GM19463 (cell line): ENCODE data around the gene CNIH3.

Experiments used
- ATAC-seq: cut with Tn5 transposase; IDR thresholded peaks from one replicate; pipeline ENCODE4 v1.9.1; 2021; ENCODE audit warnings: mild to moderate bottlenecking, moderate library complexity; ENCODE audit not compliant: unreplicated experiment

CNIH3 gene

DNA sequence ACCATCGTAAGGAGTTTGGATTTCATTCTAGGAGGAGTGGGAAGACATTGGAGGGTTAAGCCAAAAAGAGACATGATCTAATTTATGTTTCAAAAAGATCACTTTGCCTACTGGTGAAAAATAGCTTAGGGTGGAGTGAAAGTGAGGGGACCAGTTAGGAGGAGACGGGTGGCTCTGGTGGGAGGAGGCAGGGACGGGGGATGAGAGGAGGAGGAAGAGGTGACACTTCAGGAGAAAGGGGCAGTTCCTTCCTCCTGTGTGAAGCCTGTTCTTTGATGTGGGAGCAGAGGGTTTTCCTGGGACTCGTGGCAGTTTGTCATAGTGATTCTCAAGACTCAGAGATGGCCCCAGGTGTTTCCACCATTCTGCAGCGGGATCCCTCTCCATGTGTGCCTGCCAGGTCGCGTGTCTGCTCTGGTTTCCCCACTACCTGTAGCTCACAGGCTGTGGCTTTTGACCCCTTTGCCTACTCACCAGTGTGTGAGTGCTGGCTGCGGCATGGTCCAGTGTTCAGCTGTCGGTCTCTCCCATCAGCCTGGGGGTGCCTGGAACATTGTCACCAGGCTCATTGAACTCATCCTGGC, 102.4 kb downstream of the CNIH3 start:
- no peak for ATAC-seq

DNA sequence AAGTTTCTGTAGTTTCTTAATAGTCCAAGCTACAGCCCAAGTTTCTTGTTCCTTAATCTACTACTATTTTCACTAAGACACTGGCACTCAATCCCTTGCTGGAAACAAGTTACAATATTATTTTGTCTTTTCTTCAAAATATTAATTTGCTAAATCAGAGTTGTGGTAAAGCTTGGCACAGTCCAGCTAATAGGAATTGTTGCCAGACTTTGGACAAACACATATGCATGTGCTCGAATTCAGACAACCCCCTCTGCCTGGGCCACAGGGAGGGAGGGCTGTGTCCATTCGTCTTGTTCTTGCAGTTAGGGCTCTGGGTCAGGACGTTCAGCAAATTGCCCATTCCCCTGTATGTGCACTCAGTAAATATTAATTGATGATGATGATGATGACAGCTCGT, 103.6 kb downstream of the CNIH3 start:
- no peak for ATAC-seq

DNA sequence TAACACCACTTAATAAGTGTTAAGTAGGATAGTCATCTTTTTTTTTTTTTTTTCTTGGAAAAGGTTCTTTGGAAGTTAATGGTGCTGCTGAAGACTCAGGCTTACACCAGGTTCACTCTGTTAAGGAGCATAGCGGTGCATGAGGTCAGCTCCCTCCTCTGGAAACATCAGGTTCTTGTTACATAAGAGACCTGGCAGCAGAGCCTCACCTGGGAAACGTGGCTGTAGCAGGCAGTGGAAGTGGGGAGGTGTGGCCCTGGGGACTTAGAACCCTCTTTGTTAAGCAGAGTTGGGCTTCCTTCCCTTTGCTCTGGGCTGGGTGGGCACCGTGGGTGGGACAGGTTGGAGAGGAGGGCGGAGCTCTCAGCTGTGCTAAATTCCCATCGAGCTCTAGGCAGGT, 104.1 kb downstream of the CNIH3 start:
- ATAC-seq = no peak

DNA sequence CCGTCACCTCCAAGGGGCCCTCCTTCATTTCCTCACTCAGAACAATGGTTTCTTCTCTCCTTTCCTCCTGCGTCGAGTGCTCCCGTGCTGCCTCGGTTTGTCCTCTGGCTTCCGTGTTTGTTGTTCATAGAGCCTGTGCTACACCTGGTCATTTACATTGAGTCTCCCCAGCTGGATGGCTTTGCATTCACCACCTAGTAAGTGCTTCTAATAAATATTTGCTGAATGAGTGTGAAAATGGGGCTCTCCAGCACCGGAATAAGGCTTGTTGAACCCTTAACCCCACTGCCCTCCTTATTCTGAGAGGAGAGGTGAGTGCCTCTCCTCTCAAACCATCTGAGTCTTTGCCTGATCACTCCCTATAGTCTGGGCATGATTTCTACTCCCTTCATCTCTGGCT, 104.9 kb downstream of the CNIH3 start:
- no peak for ATAC-seq

DNA sequence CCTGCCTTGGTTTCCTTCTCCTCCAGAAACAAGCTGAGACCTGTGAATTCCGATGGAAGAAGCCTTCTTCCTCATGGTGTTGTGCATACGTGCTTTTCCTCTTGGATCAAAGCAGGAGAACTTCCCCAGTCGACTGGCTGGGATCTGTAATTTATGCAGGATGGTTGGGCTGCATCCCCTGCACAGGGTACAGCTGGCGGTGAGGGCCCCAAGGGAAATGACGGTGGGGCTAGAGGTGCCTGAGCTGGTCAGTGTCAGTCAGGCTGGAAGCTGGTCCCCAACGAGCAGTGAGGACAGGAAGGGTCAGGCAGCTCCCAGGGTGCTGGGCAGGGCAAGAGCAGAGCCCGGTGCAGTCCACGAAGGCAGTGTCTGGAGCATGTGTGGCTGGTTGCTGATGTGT, 106.7 kb downstream of the CNIH3 start:
- no peak for ATAC-seq

DNA sequence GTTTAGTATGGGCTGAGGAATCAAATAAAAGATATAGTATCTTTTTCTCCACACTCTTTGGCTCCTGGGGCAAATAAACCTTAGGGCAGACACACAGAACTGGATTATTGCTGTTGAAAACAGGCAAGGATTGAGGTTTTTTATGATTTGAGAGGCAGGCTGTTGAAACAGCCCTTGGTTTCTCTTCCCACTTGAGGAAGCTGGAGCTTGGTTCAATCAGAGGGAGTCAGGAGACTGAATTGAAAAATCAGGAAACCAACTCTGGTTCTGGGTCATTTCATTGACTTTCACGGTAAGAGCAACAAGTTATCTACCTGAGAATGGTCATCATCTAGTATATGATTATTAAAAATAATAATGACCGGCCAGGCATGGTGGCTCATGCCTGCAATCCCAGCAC, 108.4 kb downstream of the CNIH3 start:
- ATAC-seq = no peak

DNA sequence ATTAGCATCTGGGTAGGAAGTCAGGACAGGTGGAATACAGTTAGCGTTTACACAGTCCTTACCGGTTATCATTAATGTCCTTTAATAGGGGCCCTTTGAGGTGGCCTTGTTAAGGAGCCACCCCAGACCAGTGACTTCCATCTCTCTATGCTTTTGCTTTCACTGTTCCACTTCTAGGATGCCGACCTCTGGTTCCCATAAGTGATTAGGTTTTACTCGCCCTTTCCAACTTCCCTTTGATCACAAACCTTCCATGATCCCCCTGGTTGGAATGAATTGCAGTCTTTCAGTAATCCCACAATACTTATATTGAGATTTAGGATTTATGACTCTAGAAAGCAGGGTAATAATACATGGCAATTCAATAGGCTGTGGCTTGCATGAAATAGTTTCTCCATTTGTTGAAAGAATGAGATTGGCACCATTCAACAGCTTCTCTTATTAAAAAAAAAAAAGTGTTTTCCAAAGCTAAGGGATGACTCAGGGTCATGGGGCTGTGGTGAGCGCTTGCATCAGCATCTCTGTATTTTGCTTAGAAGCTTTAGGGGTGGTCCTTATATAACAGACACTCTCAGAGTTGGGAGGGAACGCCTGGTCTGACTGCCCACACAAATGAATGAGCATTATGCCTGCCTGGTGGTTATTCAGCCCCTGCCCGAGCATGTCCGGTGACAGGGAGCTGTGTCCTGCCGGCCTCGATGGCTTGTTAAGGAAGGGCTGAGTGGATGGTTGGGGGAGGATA, 110.5 kb downstream of the CNIH3 start:
- ATAC-seq = no peak

DNA sequence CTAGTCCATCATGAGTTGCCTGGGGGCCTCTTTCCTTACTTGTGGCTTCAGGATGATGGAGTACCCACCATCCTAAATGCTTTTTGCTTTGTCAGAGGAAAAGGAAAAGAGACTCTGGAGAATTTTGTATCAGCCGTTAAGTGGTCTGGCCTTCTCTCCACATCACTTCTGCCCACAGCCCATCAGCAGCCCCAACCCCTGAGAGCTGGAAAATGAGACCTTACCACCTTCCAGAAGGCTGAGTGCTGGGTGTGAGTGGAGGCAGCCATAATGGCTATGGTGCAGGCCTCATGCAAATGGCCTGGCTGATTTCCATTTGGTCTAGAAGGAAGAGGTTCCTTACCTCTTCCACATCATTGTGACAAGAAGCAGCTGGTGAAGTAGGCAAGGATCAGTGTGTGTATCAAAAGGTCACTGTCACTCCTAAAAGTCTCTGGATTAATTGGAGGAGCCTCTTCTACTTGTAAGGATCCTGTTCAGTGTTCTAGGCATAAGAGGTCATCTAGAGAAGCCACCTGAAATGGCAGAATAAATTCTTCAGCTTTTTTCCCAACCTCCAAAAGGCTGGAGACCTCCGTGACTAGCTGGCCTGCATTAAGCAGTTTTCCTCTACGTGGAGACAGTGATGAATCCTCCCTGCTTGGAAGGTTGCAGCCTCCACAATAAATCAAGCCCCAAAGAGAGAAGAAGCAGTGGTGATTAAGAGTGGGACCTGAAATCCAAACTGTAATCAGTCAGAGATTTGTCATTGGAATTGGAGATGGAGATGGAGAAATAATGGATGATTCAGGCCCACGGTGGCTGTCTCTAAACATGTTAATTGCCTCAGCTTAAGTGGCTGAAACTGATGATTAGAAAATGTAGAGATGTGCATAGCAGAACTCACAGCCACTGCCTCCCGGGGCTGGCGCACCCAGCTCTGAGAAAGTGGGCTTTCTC, 111.5 kb downstream of the CNIH3 start:
- no peak for ATAC-seq

DNA sequence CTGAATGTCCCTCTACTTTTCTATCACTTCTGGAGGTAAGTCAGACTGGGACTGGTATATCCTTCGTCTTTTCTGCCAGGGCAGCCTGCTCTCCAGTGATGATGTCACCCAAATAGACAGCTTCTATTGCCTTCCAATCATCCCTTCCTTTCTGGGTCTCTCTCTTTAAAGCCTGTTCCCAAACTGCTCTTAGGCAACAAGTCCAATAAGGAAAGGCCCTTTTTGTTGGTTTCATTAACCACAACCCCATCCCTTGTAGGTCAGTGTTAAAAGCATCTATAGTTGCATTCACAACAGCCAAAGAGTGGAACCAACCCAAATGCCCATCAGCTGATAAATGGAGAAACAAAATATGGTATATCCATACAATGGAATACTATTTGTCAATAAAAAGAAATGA, 114.4 kb downstream of the CNIH3 start:
- no peak for ATAC-seq

DNA sequence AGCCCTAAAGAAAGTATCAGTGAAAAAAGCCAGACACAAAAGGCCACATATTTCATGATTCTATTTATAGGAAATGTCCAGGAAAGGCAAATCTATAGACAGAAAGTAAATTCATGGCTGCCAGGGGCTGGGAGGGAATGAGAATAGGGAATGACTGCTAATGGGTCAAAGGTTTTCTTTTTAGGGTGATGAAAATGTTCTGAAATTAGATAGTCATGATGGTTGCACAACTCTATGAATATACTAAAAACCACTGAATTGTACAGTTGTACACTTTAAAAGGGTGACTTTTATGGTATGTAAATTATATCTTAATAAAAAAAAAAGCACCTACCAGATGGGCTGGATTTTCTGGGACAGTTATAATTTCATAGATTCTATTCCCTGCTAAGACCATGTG, 114.8 kb downstream of the CNIH3 start:
- ATAC-seq = no peak

DNA sequence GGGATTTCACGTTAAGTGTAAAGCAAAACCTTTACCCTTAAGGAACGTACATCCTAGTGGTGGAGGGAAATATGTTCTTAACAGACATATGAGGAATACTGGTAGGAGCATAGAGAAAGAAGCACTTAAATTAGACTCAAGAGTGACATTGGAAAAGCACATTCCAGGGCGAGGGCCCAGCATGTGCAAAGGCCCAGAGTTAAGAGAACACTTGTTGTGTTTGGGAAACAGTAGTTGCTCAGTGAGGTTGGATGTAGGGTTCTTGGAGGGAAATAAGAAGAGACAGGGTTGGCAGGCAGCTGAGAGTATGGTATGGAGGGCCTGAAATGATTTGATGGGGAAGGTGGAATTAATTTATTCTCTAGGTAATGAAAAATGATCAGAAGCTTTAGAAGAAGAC, 115.5 kb downstream of the CNIH3 start:
- ATAC-seq = no peak

DNA sequence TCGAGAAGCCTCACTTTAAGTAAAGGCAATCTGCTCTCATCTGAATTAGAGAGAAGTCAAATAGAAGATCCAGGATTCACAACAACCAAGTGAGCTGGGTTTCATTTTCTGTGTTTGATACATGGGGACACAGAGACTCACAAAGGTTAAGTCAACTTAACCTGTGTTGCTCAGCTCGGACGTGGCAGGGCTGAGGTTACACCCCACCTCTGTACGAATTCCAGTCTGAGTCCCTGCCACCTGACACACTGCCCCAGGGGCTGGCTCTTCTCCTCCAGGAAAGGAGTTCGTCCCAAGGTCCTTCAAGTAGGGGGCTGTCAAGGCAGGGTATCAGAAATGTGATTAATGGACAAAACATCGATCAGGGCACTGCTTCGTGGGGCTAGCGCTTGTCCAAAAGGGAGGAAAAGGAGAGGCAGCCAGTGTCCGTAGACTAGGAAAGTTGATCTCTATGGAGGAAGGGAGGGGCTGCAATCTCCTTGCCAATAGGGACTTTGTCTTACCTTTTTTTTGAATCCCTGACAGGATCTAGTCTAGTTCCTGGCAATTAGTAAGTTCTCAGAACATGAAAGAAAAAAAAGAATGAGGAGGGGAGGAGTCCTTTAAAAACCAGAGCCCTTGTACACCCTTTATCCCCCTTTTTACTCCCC, 116.4 kb downstream of the CNIH3 start:
- no peak for ATAC-seq

DNA sequence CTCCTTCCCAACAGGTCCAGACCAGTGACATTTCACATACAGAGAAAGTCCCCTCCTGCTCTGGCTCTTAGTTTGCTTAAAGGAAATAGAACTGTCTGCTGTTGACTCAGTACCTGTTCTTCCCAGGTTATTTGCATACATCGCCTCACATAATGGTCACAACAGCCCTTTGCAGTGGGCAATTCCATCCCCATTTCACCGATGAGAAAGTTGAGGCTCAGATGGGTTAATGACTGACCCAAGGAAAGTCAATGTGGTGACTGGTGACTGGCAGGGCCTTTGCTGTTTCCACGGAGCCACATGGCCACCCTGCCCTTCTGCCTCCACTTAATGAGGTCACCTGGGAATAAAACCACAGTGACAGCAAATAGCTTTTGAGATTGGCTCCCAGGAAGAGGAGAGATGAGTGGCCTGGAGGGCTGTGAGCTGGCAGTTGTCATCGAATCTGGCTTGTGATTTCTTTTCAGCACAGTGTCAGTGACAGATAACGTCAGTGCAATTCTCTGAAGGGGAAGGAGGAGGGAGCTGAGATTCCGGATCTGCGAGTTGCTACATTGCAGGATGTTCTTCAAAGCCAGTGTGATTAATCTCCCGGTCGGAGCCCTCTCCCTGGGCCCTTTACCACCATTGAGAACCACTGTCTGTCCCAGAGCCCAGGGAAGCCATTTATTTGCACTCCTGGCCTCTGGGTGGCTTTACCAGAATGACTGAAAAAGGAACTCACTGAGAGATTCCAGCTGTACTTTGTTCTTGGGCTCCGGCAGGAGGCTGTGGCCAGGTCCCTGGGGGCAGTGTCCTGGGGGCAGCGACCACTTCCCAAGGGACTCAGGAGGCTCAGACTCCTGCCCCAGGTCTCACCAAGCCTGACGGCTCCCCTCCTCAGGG, 117.2 kb downstream of the CNIH3 start:
- peak; percentile 55 for ATAC-seq

DNA sequence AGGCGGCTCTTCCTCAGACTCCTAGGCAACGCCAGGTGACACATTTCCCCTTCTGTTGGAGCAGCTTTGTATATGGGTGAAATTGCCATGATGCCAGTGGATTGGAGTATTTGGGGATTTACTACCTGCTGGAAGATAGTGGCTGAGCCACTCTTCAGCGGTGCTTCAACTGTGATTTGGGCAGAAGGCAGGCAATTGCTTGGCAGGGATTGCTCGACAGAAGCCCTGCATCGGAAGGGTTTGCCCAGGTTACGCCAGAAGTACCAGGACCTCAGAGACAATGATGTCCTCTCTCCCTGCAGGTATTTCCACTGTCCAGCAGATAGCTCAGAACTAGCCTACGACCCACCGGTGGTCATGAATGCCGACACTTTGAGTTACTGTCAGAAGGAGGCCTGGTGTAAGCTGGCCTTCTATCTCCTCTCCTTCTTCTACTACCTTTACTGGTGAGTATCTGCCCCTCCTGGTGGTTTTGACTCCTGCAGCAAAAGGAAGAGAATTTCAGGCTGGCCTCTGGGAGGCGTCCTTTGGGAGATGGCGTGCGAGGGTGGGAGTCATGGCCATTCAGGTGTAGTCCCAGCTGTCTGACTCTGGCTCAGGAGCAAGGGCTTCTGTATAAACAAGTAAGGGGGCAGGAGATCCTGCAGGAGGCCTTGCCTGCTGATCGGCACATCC, 118.3 kb downstream of the CNIH3 start:
- no peak for ATAC-seq

DNA sequence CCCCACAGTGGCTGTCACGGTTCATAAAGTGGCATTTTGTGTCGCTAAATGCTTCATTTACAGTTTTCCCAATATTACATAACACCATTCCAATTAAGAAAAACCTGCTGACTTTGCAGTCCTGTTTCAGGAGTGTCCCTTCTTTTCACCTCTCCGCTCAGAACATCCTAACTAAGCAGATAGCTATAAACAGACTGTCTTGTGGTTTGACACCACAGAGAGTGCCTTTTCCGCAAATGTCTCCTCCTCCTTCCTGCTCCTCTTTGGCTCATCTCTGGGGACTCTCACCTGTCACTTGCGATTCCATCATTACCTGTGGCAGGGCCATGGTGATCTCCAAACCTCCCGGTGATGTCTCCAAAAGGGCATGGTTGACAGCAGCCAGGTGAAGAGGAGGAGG, 119.0 kb downstream of the CNIH3 start:
- no peak for ATAC-seq

DNA sequence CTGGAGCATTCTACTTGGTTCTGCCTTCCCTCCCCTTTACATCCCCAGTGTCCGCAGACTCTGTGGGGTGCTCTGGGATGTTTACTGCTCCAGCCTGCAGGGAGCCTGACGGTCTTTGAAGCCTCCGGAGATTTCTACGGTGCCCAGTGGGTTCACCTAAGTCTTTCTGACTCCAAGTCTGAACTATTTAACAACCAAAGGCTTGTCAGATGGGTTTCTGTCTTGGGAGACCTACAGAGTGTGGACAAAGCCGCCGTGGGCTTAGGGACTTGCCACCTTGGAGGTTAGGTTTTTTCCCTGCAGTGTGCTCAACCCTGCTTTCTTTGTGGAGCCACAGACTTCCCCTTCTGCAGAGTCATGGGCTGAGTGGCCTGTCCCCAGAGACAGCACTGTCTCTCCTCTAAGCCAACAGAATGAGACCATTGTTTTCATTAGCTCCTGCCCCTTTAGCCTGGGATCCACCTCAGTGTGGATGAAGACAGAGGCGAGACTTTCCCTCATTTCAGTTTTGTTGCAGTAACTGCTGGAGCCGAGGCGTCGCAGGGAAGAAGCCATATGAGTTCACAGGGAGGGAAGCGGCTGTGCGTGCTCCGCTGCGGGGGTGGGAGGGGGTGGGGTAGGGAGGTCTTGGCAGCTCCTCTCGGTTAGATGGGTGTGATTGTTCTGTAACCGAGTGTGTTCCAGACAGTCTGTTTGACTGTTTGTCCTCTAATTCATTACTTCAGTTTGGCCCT, 120.7 kb downstream of the CNIH3 start:
- ATAC-seq = peak; percentile 47

DNA sequence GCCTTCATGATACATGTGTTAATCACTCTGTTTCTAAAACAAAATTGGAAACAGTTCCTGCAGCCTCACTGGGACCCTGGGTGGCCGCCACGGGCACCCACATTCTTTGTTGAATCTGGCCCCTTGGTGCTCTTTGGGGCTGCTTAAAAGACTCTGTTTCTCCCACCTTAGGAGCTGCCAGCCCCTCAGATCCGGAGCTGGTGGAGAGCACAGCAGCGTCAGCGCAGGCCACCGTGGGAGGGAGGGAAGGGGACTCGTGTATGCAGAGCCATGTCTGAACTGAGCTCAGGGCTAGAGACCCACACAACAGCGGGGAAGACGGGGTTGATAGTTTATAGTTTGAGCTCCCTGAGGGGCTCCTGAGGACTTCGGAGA, 121.2 kb downstream of the CNIH3 start:
- ATAC-seq = no peak

DNA sequence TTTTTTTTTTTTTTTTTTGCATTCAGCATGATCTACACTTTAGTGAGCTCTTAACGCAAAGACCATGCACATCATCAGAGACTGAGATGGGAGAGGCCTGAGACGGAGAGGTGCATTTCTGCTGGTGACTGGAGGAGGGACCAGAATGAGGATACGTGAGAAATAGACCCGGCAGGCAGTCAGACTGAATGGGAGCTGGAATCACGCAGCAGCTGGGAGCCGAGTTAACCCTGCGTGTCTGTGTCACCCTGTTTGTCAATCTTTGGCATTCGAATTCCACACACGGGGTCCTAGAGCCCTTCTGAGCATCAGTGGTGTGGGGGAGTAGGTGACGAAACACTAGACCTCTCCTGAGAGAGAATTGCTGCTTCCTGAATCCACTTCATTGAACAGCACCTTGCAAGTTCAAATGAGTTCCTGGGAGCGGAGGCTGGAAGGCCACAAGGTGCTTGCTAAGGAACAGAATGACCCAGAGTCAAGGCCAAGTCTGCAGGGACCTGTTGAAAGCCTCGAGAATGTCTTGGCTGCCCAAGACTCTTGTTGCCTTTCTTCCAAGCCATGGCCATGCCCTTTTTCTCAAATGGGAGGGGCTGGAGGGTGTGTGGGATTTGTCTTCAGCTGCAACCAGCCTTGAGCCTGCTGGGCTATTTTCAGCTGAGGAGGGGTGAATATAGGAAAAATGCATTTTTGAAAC, 123.3 kb downstream of the CNIH3 start:
- ATAC-seq = no peak
